GM12873 (cell line): ENCODE results near the gene FBN1.

Experiments used
- TF ChIP-seq, protein P1 (sequence below): IDR thresholded peaks from 2 replicates; pipeline ENCODE4 v1.5.1; 2012; ENCODE audit warnings: low read depth, mild to moderate bottlenecking, moderate library complexity, low read length, control low read depth; ENCODE audit not compliant: insufficient read depth; ENCODE audit errors: missing control alignments

The FBN1 gene

DNA sequence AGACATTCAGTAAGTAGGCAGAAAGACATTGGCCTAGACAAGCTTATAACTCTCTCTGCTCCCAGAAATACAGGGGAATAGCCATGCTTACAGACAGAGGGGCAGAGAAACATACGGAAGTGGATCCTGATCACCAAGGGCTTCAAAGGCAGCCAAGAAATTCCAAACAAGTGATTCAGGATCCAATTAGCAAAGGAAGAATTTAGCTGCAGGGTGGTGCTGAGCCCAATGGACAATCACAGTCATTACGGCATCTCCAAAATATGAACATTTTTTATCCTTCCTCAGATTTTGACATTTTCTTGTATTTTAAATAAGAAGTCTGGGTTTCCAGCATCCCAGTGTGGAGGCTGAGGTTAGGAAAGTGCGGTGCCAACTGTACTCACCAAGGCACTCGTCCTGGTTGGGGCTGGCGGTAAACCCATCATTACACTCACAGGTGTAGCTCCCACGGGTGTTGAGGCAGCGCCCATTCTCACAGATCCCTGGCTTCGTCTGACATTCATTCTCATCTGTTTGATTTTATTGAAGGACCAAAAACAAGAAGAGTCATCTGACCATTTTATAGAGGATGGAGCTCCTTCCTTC, 217.5 kb downstream of the FBN1 start:
- TF ChIP-seq, protein P1, sequence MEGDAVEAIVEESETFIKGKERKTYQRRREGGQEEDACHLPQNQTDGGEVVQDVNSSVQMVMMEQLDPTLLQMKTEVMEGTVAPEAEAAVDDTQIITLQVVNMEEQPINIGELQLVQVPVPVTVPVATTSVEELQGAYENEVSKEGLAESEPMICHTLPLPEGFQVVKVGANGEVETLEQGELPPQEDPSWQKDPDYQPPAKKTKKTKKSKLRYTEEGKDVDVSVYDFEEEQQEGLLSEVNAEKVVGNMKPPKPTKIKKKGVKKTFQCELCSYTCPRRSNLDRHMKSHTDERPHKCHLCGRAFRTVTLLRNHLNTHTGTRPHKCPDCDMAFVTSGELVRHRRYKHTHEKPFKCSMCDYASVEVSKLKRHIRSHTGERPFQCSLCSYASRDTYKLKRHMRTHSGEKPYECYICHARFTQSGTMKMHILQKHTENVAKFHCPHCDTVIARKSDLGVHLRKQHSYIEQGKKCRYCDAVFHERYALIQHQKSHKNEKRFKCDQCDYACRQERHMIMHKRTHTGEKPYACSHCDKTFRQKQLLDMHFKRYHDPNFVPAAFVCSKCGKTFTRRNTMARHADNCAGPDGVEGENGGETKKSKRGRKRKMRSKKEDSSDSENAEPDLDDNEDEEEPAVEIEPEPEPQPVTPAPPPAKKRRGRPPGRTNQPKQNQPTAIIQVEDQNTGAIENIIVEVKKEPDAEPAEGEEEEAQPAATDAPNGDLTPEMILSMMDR, result no peak

DNA sequence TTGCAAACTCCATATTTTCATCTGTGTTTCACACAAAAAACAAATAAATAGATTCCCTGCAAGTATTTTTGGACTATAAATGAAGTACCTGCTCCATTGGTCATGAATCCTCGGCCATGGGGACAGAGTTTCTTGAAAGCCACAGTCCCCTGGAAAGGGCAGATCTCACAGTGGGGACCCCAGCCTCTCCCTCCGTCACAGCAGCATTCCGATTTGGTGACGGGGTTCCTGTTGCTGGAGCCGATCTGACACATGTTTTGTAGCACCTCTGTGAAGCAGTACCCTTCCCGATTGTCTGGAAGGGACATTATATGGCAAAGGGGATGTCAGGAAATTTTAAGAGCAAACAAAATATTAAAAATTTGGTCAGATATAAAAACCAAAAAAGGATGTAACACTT, 218.0 kb downstream of the FBN1 start:
- TF ChIP-seq, protein P1, result no peak

DNA sequence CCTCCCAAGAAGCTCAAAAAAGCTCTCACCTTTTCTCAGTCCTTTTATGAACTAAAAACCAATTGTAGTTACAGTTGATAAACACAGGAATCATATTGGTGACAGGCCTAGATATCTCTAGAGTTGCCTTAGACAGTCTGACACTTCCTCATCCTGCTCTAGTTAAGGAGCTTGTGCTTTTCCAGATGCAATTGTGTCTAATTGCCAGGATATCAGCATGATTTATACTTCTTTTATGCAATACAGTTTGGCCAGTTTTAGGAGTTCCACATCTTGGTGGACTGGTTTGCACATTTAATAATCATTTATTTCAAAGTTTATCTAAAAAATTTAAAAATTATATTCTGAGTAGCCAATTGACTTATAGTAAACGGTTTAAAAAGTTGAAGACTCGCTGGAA, 218.6 kb downstream of the FBN1 start:
- TF ChIP-seq, protein P1, result no peak

DNA sequence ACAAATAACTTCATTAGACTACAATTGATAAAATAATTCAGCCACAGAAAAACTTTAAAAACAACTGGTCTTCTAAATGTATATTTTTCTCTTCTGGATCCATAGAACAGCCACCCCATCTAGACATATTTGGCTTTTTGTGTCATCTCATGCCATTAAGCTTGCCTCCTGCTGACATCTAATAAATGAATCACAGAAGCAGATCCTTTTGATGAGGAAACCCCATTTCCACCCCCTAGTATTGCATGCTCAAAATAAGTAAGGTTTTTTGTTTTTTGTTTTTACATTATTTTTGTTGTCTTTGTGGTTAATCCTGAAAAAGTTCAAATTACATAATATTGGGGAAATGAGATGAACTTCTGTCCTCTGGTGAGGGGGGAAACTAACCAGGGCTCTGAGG, 219.5 kb downstream of the FBN1 start:
- TF ChIP-seq, protein P1, result no peak

DNA sequence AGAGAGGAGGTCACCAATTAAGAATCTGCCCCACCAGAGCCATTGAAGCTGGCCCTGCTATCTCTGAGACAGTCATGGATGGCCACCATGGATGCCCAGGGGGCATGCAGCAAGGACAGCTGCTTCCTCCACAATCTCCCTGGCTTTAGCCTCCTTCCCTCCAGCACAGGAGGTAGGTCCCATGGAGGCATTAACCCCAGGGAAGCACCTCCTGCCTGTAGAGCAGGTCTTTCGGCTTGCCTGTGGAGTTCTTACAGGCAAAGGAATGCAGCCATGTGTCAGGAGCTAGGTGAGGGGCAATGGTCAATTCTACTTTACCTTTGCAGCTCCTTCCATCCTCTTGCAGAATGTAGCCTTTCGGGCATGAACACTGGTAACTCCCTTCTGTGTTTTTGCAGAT, 220.5 kb downstream of the FBN1 start:
- TF ChIP-seq, protein P1, result no peak

DNA sequence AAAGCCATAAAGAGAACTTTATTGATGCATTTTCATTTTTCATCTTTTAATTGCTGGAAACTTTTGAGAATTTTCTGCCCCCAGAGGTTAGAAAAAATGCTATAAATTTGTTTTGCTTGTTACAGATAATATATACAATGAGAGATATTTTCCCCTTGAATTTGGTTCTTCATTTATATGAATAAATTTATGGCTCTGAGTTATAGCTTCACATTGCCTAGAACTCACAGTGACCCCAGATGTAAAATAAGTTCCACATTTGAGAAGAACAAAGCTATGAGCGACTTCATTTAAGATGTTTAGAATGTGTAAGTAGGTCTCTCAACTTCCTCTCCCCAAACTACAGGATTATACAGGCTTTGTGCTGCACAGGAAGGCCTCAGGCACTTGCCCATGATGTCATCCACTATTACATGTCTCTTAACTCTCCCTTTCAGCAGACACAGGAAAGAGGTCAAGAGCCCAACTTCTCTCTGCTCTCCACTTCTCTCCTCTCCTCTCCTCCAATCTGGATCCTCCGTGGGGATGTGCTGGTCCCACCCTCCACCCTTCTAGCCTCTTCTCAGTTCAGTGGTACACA, 221.5 kb downstream of the FBN1 start:
- TF ChIP-seq, protein P1, result no peak

DNA sequence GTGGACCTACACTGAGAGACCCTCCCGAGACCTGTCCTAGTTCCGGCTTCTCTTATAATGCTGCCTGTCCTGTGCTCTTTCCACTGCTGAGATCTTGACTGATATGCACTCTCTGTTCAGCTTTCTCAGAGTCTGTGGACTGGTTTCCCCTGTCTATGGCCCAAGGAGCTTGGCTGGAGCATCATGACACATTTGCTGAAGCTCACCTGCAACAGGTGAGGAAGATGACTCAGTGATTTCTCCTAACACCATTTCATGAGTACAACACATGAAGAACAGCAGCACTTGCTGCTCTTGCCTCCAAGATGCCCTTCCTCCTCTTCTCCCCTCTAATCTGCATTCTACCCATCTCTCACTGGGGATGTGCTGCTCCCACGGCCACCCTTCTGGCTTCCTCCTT, 222.2 kb downstream of the FBN1 start:
- TF ChIP-seq, protein P1, result no peak
